ENCODE results near the gene SSC5D.
"Not testable (repeated sequence)": the region's sequence is repeated elsewhere in the genome, so short reads cannot be mapped to it uniquely, and the experiment has no call there.

Gene SSC5D

DNA sequence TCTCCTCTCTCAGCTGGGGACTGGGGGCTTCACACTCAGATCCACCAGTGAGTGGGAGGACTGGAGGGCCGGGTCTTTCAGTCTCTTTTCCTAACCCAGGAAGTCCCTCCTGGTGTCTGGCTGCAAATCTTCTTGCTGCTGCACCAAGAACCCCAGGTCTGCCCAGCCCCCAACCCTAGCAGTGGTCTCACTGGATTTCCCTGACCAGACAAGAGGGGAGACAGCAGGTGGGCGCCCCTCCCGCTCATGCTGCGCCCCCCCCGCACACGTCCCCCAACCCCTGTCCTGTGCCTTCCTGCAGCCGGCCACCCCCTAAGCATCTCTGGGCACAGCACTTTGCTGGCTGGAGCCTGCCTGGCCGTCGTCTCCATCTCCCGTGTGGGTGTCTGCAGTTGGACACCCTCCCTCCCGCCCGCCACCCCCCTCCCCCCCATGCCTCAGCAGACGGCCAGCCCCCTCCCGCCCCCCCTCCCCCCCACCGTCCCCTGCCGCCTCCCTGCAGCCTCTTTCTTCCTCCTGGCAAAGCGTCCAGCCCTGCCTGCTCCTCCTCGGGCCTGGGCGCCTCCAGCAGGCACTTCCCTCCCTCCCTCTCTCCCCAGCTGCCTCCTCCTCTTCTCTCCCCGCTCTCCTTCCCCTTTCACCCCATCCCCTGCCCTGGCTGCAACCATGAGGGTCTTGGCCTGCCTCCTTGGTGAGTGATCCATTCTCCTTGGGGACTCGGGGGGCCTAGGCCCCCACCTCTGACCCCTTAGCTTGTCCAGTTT is at the start of gene SSC5D:
TSS of gene SSC5D (plus strand) at position 513 of the 764 bp plus-strand sequence. CDS start at position 667, 154 bp downstream.
- DNase-seq (ENCODE audit: low spot score): no peak

DNA sequence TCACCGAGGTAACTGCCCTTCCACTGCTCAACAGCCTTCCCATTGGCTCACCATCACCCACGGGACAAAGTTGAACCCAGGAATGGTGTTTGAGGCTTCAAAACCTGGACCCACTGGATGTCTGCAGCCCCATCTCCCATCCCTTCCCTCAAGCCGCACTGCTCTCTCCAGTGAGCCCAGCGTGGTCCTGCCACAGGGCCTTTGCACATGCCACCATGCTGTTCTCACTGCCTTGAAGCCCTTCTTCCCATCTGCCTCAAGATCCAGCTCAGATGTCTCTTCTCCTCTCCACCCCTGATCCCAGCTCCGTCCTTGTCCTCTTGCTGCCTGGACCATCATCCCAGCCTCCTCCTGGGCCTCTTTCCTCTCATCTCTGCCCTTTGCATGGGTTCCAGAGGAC is 49.2 kb upstream of the SSC5D start:
- DNase-seq (ENCODE audit: low spot score): no peak

DNA sequence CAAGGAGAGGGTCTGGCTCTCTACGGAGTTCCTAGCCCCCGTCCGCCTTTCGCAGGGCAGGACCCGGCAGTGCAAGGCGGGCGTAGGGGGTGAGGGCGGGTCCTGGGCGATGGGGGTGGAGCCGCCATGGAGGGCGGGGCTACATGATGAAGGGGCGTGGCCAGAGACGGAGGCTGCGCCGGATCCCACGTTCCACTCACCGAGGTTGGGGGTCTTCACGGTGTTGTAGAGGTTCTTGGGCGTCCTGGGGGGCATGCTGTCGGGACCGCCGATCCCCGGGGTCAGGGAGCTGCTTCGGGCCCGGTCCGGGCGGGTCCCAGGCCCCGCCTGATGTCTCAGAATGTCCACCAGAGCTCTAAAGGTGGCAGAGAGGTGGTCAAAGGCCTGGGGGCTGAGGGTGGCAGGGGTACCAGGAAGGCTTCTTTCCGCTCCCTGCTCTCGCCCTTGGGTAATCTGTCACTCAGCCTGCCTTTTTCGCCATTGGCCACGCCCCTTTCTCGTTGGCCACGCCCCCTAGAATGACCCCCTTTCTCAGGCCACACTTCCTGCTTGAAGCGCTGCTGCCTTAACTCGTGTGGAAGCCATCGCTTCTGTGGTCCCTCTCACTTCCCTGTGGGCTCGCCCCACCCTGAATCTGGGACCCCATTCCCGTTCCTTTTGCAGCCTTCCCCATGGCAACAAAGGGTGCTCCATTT is 47.7 kb upstream of the SSC5D start:
- peak; percentile 53 for DNase-seq (ENCODE audit: low spot score)

DNA sequence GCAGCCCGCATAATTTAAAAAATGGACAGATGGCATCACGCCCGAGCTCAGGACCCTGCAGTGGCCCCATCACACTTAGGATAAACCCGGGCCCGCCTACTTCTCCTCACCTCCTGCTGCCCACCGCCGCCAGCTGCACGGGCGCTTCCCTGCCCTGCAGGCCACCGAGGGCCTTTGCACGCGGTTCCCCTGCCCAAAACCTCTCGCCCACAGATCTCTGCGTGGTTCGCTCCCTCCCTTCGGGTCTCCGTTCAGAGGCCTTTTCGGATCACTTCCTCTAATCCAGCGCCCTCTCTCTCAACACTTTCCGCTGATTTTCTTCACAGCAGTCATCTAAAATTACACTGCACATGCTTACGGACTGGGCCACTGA is 46.9 kb upstream of the SSC5D start:
- no peak for DNase-seq (ENCODE audit: low spot score)

DNA sequence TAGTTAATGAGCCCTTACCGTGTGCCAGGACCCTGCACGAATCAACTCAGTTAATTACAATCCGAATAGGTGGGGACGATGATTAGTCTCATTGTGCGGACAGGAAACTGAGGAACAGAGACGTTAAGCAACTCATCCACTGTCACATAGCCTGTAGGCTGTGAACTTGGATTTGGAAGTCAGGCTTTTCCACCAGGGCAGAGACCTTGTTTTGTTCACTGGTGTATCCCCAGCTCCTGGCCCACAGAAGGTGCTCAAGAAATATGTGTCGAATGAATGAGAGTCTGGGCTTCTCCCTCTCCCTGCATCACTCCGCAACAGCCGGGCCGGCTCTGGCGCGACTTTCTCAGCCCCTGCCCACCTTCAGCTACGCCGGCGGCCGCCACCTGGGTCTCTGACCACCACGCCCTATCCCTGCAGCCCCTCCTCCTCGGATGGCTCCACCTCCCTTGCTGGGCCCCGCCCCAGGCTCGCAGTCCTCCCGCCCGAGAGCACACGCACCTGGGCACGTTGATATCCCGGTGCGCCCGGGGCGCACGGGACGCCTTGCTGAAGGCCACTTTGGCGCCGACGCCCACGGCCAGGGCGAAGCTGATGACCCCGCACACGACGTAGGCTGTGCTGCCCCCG is 46.4 kb upstream of the SSC5D start:
- DNase-seq (ENCODE audit: low spot score): no peak

DNA sequence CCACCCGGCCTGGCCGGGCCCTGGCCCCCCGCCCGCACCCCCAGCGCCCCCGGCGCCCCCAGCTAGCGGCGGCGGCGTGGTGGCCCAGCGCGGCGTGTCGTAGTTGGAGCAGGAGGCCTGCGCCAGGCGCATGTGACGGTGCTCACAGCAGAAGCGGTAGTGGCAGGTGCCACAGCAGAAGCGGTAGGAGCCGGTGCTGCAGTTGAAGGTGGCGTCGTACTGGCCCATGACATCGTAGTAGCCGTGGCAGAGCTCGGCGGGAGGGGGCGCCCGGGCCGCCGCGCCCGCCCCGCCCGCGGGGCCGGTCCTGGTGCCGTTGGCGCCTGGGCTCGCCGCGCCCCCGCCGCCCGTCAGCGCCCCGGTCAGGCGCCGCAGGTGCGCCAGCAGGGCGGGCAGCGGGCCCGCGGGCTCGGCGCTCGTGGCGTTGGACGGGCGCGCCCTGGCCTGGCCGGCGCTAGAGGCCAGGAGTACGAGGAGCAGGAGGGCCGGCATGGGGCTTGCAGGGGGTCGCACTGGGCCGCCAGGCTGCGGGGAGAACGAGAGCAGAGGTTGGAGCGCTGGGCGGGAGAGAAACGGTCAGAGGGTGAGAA is 45.8 kb upstream of the SSC5D start:
- no peak for DNase-seq (ENCODE audit: low spot score)

DNA sequence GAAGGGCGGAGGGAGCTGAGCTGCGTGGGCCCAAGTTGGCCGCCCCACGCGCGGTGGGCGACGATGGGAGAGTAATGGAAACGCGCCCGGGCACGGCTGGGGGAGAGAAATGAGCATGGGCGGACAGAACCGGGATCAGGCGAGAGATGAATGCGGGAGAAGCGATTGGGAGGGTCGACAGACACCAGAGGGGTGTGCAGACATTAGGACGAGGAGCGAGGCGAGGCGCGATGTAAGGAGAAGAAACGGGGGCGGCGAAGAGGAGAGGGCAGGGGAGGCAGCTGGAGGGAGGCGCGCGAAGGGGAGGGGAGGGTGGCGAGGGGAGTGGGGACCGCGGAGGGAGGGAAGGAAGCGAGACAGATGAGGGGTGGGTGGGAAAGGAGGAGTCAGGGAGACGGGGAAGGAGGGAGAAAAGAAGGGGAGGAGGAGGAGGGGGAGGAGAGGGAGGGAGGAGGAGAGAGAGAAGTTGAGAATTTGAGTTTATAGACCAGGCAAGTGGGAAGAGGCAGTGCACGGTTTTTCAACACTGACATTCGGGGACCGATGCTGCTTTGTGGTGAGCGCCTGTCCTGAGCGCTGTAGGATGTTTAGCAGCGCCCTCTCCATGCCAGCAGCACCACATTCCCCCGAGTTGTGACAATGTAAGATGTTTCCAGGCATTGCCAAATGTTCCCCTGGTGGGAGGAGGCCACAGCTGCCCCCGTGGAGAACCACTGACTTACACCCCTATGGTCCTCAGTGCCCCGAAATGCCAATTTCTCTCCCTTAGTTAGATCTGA is 45.0 kb upstream of the SSC5D start, which contains the start of gene SHISA7:
TSS of gene SHISA7 (minus strand) at position 256 of the 779 bp plus-strand sequence. CDS start 437 bp downstream, outside the sequence.
- no peak for DNase-seq (ENCODE audit: low spot score)

DNA sequence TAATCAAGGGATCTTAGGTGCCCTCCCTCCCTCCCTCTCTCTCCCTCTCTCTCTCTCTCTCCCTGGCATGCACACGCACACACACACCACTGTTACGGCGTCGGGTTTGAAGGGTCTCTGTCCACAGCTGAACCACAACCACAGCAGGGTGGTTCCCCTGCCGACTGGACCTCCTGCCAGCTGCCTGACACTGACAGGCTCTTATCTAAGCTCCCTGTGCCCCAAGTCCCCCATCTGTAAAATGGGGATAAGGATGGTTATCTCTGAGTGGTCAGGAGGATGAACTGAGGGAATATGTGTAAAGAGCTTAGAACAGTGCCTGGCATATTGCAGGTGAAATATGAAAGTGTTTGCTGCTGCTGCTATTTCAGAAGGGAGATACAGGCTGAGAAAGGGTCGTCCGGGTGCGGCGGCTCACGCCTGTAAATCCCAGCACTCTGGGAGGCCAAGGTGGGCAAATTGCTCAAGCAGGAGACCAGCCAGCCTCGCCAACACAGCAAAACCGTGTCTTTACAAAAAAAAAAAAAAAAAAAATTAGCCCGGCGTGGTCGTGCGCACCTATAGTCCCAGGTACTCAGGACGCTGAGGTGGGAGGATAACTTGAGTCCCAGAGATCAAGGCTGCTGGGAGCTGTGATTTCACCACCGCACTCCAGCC is 44.3 kb upstream of the SSC5D start:
- DNase-seq (ENCODE audit: low spot score): no peak

DNA sequence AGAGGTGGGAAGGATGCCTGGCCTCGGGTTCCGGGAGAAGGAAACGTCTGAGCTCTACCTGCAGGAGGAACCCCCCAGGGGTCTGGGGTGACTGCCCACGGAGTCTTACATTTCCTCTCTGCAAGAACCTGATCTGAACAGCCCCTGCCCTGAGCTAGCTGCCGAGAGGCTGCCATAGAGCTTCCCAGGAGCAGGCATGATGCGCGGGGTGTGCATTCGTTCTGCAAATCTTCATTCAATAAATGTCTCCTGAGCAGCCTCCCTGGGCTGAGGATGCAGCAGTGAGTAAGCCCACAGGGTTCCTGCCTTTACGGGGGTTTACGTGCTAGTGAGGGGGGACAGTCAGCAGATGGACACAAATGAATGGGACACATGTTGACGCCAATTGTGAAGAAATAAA is 43.6 kb upstream of the SSC5D start:
- no peak for DNase-seq (ENCODE audit: low spot score)

DNA sequence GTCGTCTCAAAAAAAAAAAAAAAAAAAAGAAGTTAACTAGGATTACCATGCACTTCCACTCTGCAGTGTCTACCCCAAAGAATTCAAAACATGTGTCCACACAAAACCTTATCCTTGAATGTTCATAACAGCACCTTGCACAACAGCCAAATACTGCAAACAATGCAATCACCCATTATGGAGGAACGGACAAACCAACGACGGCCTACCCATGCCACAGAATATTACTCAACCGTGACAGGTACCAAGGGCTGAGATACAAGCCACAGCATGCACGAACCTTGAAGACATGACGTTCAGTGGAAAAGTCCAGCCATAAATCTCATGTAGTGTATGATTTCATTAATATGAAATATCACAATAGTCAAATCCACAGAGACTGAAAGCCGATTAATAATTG is 42.2 kb upstream of the SSC5D start:
- DNase-seq (ENCODE audit: low spot score): no peak

DNA sequence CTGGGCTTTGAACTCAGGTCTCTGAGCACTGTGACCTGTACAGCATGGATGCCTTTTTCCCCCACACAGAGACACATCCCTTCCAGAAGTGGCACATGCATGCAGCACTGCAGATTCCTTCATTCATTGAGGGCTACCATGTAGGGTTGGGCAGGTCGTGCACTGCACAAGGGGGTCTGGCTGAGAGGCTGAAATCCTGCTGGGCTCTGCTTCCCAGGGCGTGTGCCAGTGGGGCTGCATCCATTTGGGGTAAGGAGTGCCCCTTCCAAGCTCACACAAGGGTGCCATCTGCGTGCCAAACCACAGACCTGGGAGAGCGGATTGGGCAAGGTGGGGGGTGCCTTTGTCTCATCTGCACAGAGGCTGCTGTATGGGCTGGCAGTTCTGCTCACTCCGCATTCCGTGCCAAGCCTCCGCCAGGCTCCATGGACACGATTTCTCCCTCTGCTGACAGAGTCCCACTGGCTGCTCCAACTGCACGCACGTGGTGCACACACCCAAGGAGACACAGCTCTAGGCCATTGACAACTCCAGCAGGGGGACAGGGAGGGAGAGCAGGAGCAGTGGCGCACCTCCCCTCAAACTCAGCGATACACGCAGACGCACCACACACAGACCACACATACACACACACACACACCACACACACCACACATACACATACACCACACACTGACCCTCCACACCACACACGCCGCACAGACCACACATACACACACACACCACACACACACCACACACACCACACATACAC is 40.6 kb upstream of the SSC5D start:
- DNase-seq (ENCODE audit: low spot score): peak; percentile 45

DNA sequence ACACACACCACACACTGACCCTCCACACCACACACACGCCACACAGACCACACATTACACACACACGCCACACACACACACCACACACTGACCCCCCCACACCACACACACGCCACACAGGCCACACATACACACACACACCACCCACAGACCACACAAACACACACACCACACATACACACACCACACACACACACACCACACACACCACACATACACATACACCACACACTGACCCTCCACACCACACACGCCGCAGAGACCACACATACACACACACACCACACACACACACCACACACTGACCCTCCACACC is 40.1 kb upstream of the SSC5D start:
- not testable (repeated sequence) for DNase-seq (ENCODE audit: low spot score)

DNA sequence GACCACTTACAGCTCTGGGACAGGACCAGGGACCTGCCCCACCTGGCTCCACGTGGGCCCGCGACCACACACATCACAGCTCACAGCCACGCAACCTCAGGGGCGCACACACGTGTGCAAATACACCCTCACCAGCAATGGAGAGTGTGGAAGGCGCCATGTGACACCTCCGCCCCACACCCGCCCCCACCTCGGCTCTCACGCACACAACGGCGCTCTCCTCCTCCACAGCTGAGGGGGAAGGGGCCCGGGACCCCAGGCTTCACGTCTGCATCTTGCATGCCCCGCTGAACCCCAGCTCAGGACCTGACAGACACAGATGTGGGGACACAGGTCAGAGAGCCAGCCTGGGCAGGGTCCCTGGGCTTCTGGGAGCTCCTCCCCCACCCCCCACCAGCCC is 38.8 kb upstream of the SSC5D start:
- no peak for DNase-seq (ENCODE audit: low spot score)

DNA sequence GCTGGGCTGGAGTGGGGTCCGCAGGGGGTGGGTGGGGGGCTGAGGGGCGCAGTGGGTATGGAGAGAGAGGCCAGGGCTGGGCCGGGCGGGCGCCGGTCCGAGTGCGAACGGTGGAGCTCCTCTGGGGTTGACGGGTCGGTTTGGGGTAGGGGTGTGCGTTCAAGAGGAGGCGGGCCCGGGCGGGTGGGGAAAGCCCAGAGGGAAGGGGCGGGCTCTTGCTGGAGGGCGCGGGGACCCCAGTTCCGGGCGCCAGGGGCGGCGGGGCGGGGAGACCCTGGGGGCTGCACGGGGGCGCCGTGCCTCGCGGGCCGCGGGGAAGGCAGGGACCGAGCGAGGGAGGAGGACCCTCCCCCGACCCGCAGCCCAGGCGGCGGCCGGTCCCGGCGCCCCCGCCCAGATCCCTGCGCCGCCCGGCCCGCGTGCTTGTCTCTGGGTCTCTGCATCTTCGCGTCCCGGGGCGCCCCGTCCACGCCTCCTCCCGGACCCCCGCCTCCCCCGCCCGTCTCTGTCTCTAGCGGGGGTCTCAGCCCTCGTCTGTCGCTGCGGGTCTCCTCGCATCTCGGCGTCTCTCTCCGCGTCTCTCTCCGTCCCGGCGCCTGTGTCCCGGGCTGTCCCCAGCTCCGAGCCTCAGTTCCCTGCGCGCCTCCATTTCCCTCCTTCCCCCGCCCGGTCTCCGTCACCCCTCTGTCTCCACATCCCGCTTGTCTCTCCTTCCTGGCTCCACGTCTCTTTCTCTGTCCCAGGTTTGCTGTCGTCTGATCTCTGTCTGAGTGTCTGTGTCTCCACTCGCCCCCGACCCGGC is 36.9 kb upstream of the SSC5D start:
- DNase-seq (ENCODE audit: low spot score): no peak

DNA sequence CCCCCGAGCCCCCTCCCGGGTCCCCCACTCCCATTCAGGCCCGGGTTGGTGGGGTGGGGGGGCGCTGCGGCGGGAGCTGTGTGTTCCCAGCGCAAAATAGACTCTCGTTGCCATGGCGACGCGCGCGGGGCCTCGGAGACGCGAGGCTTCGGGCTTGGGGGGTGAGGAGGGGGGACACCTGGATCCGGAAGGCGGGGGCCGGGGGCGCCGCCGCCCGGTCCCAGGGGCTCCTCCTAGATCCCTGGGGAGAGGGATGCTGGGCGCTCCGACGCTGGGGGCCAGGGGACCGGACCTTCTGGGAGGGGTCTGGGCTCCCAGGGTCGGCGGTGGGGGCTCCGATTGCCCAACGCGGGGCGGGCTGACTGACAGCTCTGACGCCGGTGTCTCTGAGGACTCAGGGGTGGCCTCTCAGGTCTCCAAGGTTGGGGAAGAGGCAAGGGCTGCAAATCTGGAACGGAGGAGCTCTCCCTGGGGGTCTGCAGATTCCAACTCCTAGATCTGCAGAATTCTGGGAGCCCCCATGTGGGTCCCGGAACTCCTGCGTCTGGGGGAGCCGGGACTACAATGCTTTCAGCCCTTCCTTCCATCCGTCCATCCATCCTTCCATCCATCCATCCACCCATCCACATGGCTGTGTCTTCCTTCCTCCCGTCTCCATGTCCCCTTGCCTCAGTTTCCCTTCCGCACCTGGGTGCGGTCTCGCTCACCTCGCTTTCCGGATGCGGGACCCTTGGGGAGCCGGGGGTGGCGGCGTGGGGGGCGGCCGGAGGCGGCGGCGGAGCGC is 36.1 kb upstream of the SSC5D start:
- no peak for DNase-seq (ENCODE audit: low spot score)

DNA sequence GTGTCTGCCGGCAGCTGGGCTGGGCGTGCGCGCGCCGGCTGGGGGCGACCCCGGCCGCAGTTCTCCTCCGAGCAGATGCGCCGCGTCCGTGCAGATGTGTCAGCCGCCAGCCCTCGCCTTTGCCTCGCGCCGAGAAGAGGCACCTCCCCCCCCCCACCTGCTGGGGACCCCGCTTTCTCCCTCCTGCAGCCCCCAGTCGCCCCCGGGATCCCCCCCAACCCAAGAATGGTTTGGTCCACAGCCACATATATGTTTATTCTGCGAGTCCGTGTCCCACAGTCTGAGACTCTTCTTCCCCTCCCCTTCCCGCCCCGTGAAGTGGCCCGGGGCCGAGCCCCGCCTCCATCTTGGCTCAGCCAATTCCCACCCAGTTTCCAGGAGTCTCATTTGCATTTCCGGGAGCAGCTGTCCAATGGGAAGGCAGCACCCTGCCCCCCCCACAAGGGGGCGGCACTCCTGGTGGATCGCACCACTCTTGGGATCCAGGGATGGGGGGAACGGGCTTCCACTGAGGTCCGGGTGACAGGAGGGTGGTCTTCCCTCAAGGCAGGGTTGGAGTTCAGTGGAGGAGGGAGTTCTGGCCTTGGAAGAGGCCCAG is 35.4 kb upstream of the SSC5D start:
- peak; percentile 95 for DNase-seq (ENCODE audit: low spot score)

DNA sequence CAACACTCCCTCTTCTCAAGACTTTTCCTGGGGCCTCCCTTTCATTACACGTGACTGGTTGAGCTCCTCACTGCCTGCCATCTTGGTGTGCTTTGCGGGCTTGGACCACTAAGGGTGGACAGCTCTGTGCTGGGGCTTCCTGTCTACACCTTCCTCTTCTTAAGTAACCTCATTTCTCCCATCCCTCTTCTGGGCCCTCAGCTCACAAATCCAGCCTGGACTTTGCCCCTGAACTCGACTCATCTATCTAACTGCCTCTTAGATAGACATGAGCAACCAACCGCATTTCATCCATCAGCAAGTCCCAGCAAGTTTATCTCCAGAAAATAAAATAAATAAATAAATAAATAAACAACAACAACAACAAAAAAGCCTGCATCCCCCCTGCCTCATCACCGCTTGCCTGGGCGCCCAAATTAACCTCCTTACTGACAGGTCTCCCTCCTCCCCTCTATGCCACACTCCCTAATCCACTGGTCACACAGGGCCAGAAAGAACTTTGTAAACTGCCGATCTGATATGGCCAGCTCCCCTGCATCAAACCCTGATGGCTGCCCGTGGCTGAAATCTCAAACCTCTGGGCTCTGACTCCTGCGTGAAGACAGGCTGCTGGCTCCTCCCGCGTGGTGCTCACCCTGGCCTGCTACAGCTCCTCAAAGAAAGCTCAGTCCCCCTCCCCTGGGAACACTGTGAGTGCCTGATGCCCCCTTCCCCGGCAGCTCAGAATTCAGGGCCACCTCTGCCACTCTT is 34.5 kb upstream of the SSC5D start:
- DNase-seq (ENCODE audit: low spot score): no peak

DNA sequence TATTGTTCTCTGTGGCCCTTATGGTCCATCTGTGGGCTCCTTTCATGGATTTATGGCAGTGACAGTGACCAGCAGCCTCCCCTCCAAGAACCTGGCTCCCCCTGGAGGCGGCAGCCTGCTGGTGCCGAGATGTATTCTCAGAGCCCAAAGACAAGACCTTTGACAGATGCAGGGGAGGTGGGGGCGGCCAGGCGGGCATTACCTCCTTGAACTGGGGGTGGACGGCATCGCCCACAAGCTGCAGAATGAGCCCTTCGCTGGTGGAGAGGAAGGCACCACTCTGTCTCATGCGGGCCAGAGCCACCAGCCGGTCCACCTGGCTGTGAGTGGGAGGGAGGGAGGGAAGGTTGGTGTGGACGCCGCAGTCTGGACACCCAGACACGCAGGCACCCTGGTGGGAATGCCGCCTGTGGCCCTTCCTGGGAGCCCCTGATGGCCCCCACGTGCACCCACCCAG is 33.4 kb upstream of the SSC5D start:
- peak; percentile 59 for DNase-seq (ENCODE audit: low spot score)

Data from COLO829 (cell line).